H9 (cell line): ENCODE results near the gene IQCE. TPM values are rescaled to one million over a fixed set of nuclear protein-coding genes. Genes with fewer than 3 reads are reported as not detected.

Source experiments
- DNase-seq: peaks from one replicate; pipeline ENCODE4 v3.0.0-alpha.2; 2017
- H2AFZ ChIP-seq: one replicate; pipeline ENCODE4 v1.6.1; 2013; ENCODE audit warnings: mild to moderate bottlenecking, low read length, control low read depth, moderate library complexity
- H2AK5ac ChIP-seq: 2 replicates; pipeline ENCODE4 v1.6.1; 2013; ENCODE audit warnings: low read length, control low read depth, mixed read lengths; ENCODE audit not compliant: insufficient read length
- H2BK120ac ChIP-seq: one replicate; pipeline ENCODE4 v1.6.1; 2013; ENCODE audit warnings: low read depth, mild to moderate bottlenecking, low read length, control low read depth, inconsistent platforms; ENCODE audit not compliant: poor library complexity, severe bottlenecking
- H2BK12ac ChIP-seq: 2 replicates; pipeline ENCODE4 v1.6.1; 2013; ENCODE audit warnings: low read length, control low read depth, mixed read lengths, low read depth; ENCODE audit not compliant: insufficient read length
- H2BK15ac ChIP-seq: 2 replicates; pipeline ENCODE4 v1.6.1; 2013; ENCODE audit warnings: low read depth, low read length, control low read depth
- H2BK20ac ChIP-seq: one replicate; pipeline ENCODE4 v1.6.1; 2013; ENCODE audit warnings: low read depth, mild to moderate bottlenecking, low read length, control low read depth, inconsistent platforms; ENCODE audit not compliant: poor library complexity, severe bottlenecking
- H2BK5ac ChIP-seq: 2 replicates; pipeline ENCODE4 v1.6.1; 2013; ENCODE audit warnings: low read length, control low read depth, mixed read lengths; ENCODE audit not compliant: insufficient read length
- H3K14ac ChIP-seq: 2 replicates; pipeline ENCODE4 v1.6.1; 2013; ENCODE audit warnings: low read length, control low read depth; ENCODE audit not compliant: insufficient read depth
- H3K18ac ChIP-seq: 2 replicates; pipeline ENCODE4 v1.6.1; 2013; ENCODE audit warnings: low read depth, mild to moderate bottlenecking, mixed read lengths, low read length, control low read depth; ENCODE audit not compliant: insufficient read length
- H3K23ac ChIP-seq: 2 replicates; pipeline ENCODE4 v1.6.1; 2013; ENCODE audit warnings: low read length, control low read depth, mixed read lengths, low read depth; ENCODE audit not compliant: insufficient read length
- H3K23me2 ChIP-seq: 2 replicates; pipeline ENCODE4 v1.6.1; 2013; ENCODE audit warnings: low read depth, mild to moderate bottlenecking, mixed read lengths, low read length, control low read depth; ENCODE audit not compliant: insufficient read length, poor library complexity, severe bottlenecking
- H3K27ac ChIP-seq: 2 replicates; pipeline ENCODE4 v1.5.1; 2013; ENCODE audit warnings: low read length, control low read depth, mixed read lengths, low read depth; ENCODE audit not compliant: insufficient read length
- H3K27me3 ChIP-seq: 2 replicates; pipeline ENCODE4 v1.6.1; 2013; ENCODE audit warnings: low read length, control low read depth, inconsistent platforms; ENCODE audit not compliant: insufficient read depth
- H3K4ac ChIP-seq: 2 replicates; pipeline ENCODE4 v1.6.1; 2013; ENCODE audit warnings: low read depth, mild to moderate bottlenecking, control low read depth, inconsistent platforms, low read length, moderate library complexity
- H3K4me1 ChIP-seq: 2 replicates; pipeline ENCODE4 v1.6.1; 2013; ENCODE audit warnings: low read length, control low read depth, inconsistent platforms; ENCODE audit not compliant: insufficient read depth
- H3K4me2 ChIP-seq: 2 replicates; pipeline ENCODE4 v1.6.1; 2013; ENCODE audit warnings: low read length, control low read depth, mixed read lengths; ENCODE audit not compliant: insufficient read length, insufficient read depth
- H3K56ac ChIP-seq: 2 replicates; pipeline ENCODE4 v1.6.1; 2013; ENCODE audit warnings: low read depth, mild to moderate bottlenecking, mixed read lengths, low read length, control low read depth; ENCODE audit not compliant: insufficient read length
- H3K79me1 ChIP-seq: 2 replicates; pipeline ENCODE4 v1.6.1; 2013; ENCODE audit warnings: low read depth, mild to moderate bottlenecking, moderate library complexity, low read length, control low read depth, inconsistent platforms; ENCODE audit not compliant: insufficient read depth, poor library complexity, severe bottlenecking
- H3K79me2 ChIP-seq: 2 replicates; pipeline ENCODE4 v1.6.1; 2013; ENCODE audit warnings: low read length, control low read depth, inconsistent platforms; ENCODE audit not compliant: insufficient read depth
- H3K9ac ChIP-seq: 2 replicates; pipeline ENCODE4 v1.6.1; 2013; ENCODE audit warnings: low read length, control low read depth, mixed read lengths; ENCODE audit not compliant: insufficient read length; ENCODE audit errors: extremely low read depth
- H3K9me3 ChIP-seq: one replicate; pipeline ENCODE4 v1.6.1; 2013; ENCODE audit warnings: low read depth, low read length, inconsistent platforms; ENCODE audit not compliant: control insufficient read depth
- H3T11ph ChIP-seq: one replicate; pipeline ENCODE4 v1.6.1; 2013; ENCODE audit warnings: mild to moderate bottlenecking, low read length, control low read depth, inconsistent platforms
- H4K20me1 ChIP-seq: one replicate; pipeline ENCODE4 v1.6.1; 2013; ENCODE audit not compliant: control insufficient read depth, insufficient read length, insufficient read depth
- H4K5ac ChIP-seq: 2 replicates; pipeline ENCODE4 v1.6.1; 2013; ENCODE audit warnings: low read depth, mild to moderate bottlenecking, mixed read lengths, low read length, control low read depth; ENCODE audit not compliant: insufficient read length
- H4K8ac ChIP-seq: replicated peaks from 2 replicates; pipeline ENCODE4 v1.6.1; 2013; ENCODE audit warnings: low read length, control low read depth, mixed read lengths, low read depth; ENCODE audit not compliant: insufficient read length
- H4K91ac ChIP-seq: 2 replicates; pipeline ENCODE4 v1.6.1; 2013; ENCODE audit warnings: low read depth, mild to moderate bottlenecking, moderate library complexity, mixed read lengths, low read length, control low read depth; ENCODE audit not compliant: insufficient read length
- H3K27ac Mint-ChIP-seq, 3 experiments: 2 replicates in 2 of 3; 3 replicates in 1 of 3; pipeline ENCODE4 v1.8.0; 2020 to 2021; ENCODE audit warnings: mixed read lengths in 3 of 3, mild to moderate bottlenecking in 1 of 3, moderate library complexity in 1 of 3
- H3K27me3 Mint-ChIP-seq: 2 replicates; pipeline ENCODE4 v1.8.0; 2021; ENCODE audit warnings: low read depth, mild to moderate bottlenecking, moderate library complexity, mixed read lengths
- H3K36me3 Mint-ChIP-seq, 3 experiments: 2 replicates in 2 of 3; 3 replicates in 1 of 3; pipeline ENCODE4 v1.8.0; 2020 to 2021; ENCODE audit warnings: low read depth in 3 of 3, mixed read lengths in 3 of 3; ENCODE audit not compliant: insufficient read depth in 1 of 3
- H3K4me1 Mint-ChIP-seq, 2 experiments: 2 replicates each; pipeline ENCODE4 v1.8.0; 2020; ENCODE audit warnings: mixed read lengths in 2 of 2
- H3K4me3 Mint-ChIP-seq, 2 experiments: 2 replicates in 1 of 2; 3 replicates in 1 of 2; pipeline ENCODE4 v1.8.0; 2020 to 2021; ENCODE audit warnings: mild to moderate bottlenecking in 2 of 2, mixed read lengths in 2 of 2, moderate library complexity in 1 of 2
- H3K9me3 Mint-ChIP-seq, 2 experiments: 2 replicates in 1 of 2; 3 replicates in 1 of 2; pipeline ENCODE4 v1.8.0; 2020; ENCODE audit warnings: mild to moderate bottlenecking in 2 of 2, mixed read lengths in 2 of 2, moderate library complexity in 1 of 2
- WGBS: extraction: QIAGEN DNeasy Blood & Tissue Kit; methylation state at CpG from one replicate; pipeline ENCODE4 v1.1.7; 2013; ENCODE audit warnings: missing lambda C conversion rate, low lambda C conversion rate, mixed read lengths; ENCODE audit not compliant: insufficient read length; ENCODE audit errors: extremely low coverage; 5-methylcytosine and 5-hydroxymethylcytosine counted together
- total RNA-seq: library from RNA; stranded (reverse); gene quantifications from 2 replicates; pipeline ENCODE4 v1.2.1, GENCODE V29; 2021
- TF ChIP-seq, protein P1 (sequence below): fragments of 200-600 bp; sonication (generic); conservative IDR thresholded peaks from 3 replicates; pipeline ENCODE4 v1.8.0; 2021; ENCODE audit warnings: antibody characterized with exemption, mild to moderate bottlenecking

The IQCE gene
- total RNA-seq, 1 experiment from 2014 or later = 7.0 TPM

GRCh38 chr7:2582006-2582735 lies 23.4 kb downstream of the IQCE start:
- Histone ChIP-seq H2BK120ac (no peak overlapping the region), H2BK15ac (no peak overlapping the region), H3K4ac (no peak overlapping the region), H3K23ac (no peak overlapping the region), H2BK5ac (no peak overlapping the region), H2AK5ac (no peak overlapping the region), H3K56ac (no peak overlapping the region), H3K27me3 (no peaks in the 10 kb centered on the region), H3K9me3 (no peaks in the 10 kb centered on the region), H3K18ac (no peak overlapping the region), H3K27ac (no peak overlapping the region), H2BK20ac (no peak overlapping the region), H2BK12ac (no peak overlapping the region), H3K14ac (no peak overlapping the region; the same call in 1 of the 2 replicates), H3K4me2 (no peak overlapping the region), H2AFZ (no peak overlapping the region), H3T11ph (no peak overlapping the region), H4K20me1 (no peaks in the 10 kb centered on the region), H3K79me1 (no peaks in the 10 kb centered on the region), H4K5ac (no peak overlapping the region), H4K8ac (no peak overlapping the region), H3K79me2 (no peaks in the 10 kb centered on the region), H3K4me1 (no peaks in the 10 kb centered on the region), H3K23me2 (no peaks in the 10 kb centered on the region), H3K9ac (no peak overlapping the region), H4K91ac (no peak overlapping the region)
- no peaks in the 10 kb centered on the region for H3K27me3 Mint-ChIP-seq
- no peak overlapping the region for H3K27ac Mint-ChIP-seq
- H3K4me3 Mint-ChIP-seq = no peak overlapping the region
- no peak for DNase-seq
- H3K36me3 Mint-ChIP-seq = no peaks in the 10 kb centered on the region; a peak in 1 of 7 replicates
- TF ChIP-seq, protein P1, sequence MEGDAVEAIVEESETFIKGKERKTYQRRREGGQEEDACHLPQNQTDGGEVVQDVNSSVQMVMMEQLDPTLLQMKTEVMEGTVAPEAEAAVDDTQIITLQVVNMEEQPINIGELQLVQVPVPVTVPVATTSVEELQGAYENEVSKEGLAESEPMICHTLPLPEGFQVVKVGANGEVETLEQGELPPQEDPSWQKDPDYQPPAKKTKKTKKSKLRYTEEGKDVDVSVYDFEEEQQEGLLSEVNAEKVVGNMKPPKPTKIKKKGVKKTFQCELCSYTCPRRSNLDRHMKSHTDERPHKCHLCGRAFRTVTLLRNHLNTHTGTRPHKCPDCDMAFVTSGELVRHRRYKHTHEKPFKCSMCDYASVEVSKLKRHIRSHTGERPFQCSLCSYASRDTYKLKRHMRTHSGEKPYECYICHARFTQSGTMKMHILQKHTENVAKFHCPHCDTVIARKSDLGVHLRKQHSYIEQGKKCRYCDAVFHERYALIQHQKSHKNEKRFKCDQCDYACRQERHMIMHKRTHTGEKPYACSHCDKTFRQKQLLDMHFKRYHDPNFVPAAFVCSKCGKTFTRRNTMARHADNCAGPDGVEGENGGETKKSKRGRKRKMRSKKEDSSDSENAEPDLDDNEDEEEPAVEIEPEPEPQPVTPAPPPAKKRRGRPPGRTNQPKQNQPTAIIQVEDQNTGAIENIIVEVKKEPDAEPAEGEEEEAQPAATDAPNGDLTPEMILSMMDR = no peak
- H3K9me3 Mint-ChIP-seq = no peaks in the 10 kb centered on the region; a peak in 1 of 5 replicates
- H3K4me1 Mint-ChIP-seq = peaks cover 9 to 19% of the 10 kb centered on the region in 2 experiments
- WGBS = no CpG with 5 or more reads among the region's 24 CpGs
